ENCODE data around the gene THSD7A.

DNA sequence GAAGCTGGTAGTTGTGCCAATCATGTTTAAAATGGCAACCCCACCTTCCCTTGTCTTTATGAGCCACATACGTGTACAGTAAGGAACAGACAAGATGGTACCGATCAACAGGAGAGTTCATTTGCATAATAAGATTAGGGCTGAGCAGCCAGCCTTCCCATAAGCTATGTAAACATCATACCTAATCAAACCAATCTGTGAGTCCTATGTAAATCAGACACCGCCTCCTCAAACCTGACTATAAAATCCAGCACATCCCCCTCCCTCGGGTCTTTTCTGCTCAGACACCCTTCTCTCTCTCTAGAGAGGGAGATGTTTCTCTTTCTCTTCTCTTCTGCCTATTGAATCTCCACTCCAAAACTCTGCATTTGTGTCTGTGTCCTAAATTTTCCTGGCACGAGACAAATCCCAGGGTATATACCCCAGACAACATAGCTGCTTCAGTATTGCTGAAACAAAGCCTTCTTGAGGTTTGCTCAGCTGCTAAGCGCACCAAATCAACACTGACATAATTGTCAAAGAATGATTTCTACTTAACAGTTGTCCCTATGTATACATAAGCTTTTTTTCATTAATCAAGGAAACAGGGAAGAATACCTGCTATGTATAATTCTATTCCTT lies 279.2 kb downstream of the THSD7A start:
- no peak for TF ChIP-seq POLR2AphosphoS5 (IDR thresholded peaks at IDR 0.05; ENCODE audit: low read depth, low read length)
- TF ChIP-seq POLR2A (IDR thresholded peaks at IDR 0.05; ENCODE audit: low read depth, low read length): no peak

Data from GM12891 (cell line).